NT2/D1 (cell line): ENCODE results near the gene PLCB3.

Experiments used
- YY1 ChIP-seq: IDR thresholded peaks from 2 replicates; pipeline ENCODE4 v1.6.1; 2011; ENCODE audit not compliant: insufficient read length, insufficient read depth
- ZNF274 ChIP-seq: IDR thresholded peaks from 2 replicates; pipeline ENCODE4 v1.6.1; 2011; ENCODE audit warnings: mild to moderate bottlenecking, low read depth, low read length

- TF ChIP-seq ZNF274, result no peak
- TF ChIP-seq YY1, result no peak
These were observed 23.8 kb upstream of the PLCB3 start for GRCh38 chr11:64227405-64227956.
